ENCODE data around the gene ATRX.

GRCh38 chrX:77694491-77694890 lies 91.5 kb downstream of the ATRX start:
- TF ChIP-seq, protein P1, sequence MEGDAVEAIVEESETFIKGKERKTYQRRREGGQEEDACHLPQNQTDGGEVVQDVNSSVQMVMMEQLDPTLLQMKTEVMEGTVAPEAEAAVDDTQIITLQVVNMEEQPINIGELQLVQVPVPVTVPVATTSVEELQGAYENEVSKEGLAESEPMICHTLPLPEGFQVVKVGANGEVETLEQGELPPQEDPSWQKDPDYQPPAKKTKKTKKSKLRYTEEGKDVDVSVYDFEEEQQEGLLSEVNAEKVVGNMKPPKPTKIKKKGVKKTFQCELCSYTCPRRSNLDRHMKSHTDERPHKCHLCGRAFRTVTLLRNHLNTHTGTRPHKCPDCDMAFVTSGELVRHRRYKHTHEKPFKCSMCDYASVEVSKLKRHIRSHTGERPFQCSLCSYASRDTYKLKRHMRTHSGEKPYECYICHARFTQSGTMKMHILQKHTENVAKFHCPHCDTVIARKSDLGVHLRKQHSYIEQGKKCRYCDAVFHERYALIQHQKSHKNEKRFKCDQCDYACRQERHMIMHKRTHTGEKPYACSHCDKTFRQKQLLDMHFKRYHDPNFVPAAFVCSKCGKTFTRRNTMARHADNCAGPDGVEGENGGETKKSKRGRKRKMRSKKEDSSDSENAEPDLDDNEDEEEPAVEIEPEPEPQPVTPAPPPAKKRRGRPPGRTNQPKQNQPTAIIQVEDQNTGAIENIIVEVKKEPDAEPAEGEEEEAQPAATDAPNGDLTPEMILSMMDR (IDR thresholded peaks at IDR 0.05), result no peak
- no peak for TF ChIP-seq EZH2 (IDR thresholded peaks at IDR 0.05)
